Femur (tissue), 1 donor: Measurements from ENCODE around the gene RIN2.
A peak's percentile ranks its signal among the peaks of the same experiment; 100 is the strongest.
"Not testable (repeated sequence)": the region's sequence is repeated elsewhere in the genome, so short reads cannot be mapped to it uniquely, and the experiment has no call there.

Source experiments
- DNase-seq: peaks from one replicate; pipeline ENCODE4 v3.0.0-alpha.2; 2017

RIN2 gene

GRCh38 chr20:19789446-19789845, 31.4 kb downstream of the RIN2 start:
- DNase-seq = no peak

- no peak for DNase-seq
These were observed 33.8 kb downstream of the RIN2 start for GRCh38 chr20:19791887-19792286.

GRCh38 chr20:19793716-19794115, 35.7 kb downstream of the RIN2 start:
- no peak for DNase-seq

GRCh38 chr20:19794941-19795340, 36.9 kb downstream of the RIN2 start:
- DNase-seq = no peak

GRCh38 chr20:19799325-19799724, 41.3 kb downstream of the RIN2 start:
- no peak for DNase-seq

GRCh38 chr20:19802099-19802491, 44.0 kb downstream of the RIN2 start:
- no peak for DNase-seq

- DNase-seq = no peak
These were observed 44.6 kb downstream of the RIN2 start for GRCh38 chr20:19802492-19803158.

- DNase-seq = not testable (repeated sequence)
These were observed 48.2 kb downstream of the RIN2 start for GRCh38 chr20:19806276-19806675.

- peak; percentile 26 for DNase-seq
These were observed 48.7 kb downstream of the RIN2 start for GRCh38 chr20:19806806-19807190.

- peak; percentile 59 for DNase-seq
These were observed 49.3 kb downstream of the RIN2 start for GRCh38 chr20:19807191-19807945.
